IMR-90 (cell line): ENCODE measurements around the gene VAMP5. TPM values are rescaled to one million over a fixed set of nuclear protein-coding genes. Genes with fewer than 3 reads are reported as not detected.
A peak's percentile ranks its signal among the peaks of the same experiment; 100 is the strongest.

Source experiments
- ATAC-seq: fragments of 200-7000 bp; cut with Tn5 transposase; 2 replicates; pipeline ENCODE4 v1.9.1; 2020; ENCODE audit warnings: low read depth, mild to moderate bottlenecking, moderate library complexity
- BruUV-seq: library from RNA; stranded (reverse); fragments of 400-500 nt; replicated peaks from 2 replicates; lab custom pipeline; 2021; lab: Mats Ljungman, UMichigan
- CTCF ChIA-PET: fragments of 300-600 bp; formaldehyde crosslinking; extraction: SDS; loops from one replicate; lab custom pipeline; 2021; ENCODE audit warnings: antibody characterized with exemption; lab: Yijun Ruan, JAX
- POLR2A ChIA-PET: fragments of 300-600 bp; sonication (Branson Sonifier 250); formaldehyde crosslinking; loops from one replicate; lab custom pipeline; 2022; ENCODE audit warnings: antibody characterized with exemption; ENCODE audit not compliant: unreplicated experiment; lab: Charles Lee
- DNase-seq: peaks from one replicate; pipeline ENCODE4 v3.0.0; 2013
- H2AFZ ChIP-seq: replicated peaks from 2 replicates; pipeline ENCODE3; 2013; ENCODE audit warnings: low read length, mild to moderate bottlenecking; ENCODE audit not compliant: poor library complexity
- H2AK5ac ChIP-seq: 2 replicates; pipeline ENCODE4 v1.6.1; 2013; ENCODE audit warnings: low read depth, low read length, inconsistent platforms
- H2AK9ac ChIP-seq: replicated peaks from 2 replicates; pipeline ENCODE3; 2013; ENCODE audit warnings: mild to moderate bottlenecking, low read depth, low read length, moderate library complexity; ENCODE audit not compliant: poor library complexity
- H2BK120ac ChIP-seq: 2 replicates; pipeline ENCODE4 v1.6.1; 2013; ENCODE audit warnings: low read depth, low read length, inconsistent platforms
- H2BK15ac ChIP-seq: 3 replicates; pipeline ENCODE4 v1.6.1; 2013; ENCODE audit warnings: low read depth, low read length, inconsistent platforms
- H2BK20ac ChIP-seq: 2 replicates; pipeline ENCODE4 v1.6.1; 2013; ENCODE audit warnings: low read depth, mild to moderate bottlenecking, inconsistent platforms, low read length, moderate library complexity
- H2BK5ac ChIP-seq: 2 replicates; pipeline ENCODE4 v1.6.1; 2013; ENCODE audit warnings: mild to moderate bottlenecking, low read depth, low read length, inconsistent platforms; ENCODE audit not compliant: poor library complexity, severe bottlenecking
- H3K14ac ChIP-seq: replicated peaks from 2 replicates; pipeline ENCODE4 v1.6.1; 2013; ENCODE audit warnings: low read depth, low read length, inconsistent platforms
- H3K18ac ChIP-seq: 2 replicates; pipeline ENCODE4 v1.6.1; 2013; ENCODE audit warnings: low read depth, low read length, control low read depth
- H3K23ac ChIP-seq: 2 replicates; pipeline ENCODE4 v1.6.1; 2013; ENCODE audit warnings: low read depth, low read length, inconsistent platforms
- H3K27ac ChIP-seq: 2 replicates; pipeline ENCODE4 v1.5.1; 2013; ENCODE audit warnings: mild to moderate bottlenecking, control low read depth, low read length; ENCODE audit not compliant: insufficient read depth
- H3K27me3 ChIP-seq: 2 replicates; pipeline ENCODE4 v1.6.1; 2013; ENCODE audit warnings: low read length; ENCODE audit not compliant: control insufficient read depth, insufficient read depth
- H3K36me3 ChIP-seq: 2 replicates; pipeline ENCODE4 v1.6.1; 2013; ENCODE audit warnings: low read length, mixed read lengths; ENCODE audit not compliant: control insufficient read depth, insufficient read depth
- H3K4ac ChIP-seq: 2 replicates; pipeline ENCODE4 v1.6.1; 2013; ENCODE audit warnings: low read depth, low read length, inconsistent platforms
- H3K4me1 ChIP-seq: 2 replicates; pipeline ENCODE4 v1.6.1; 2013; ENCODE audit warnings: low read length, mixed read lengths; ENCODE audit not compliant: control insufficient read depth, insufficient read depth
- H3K4me2 ChIP-seq: 2 replicates; pipeline ENCODE4 v1.6.1; 2013; ENCODE audit warnings: low read depth, mild to moderate bottlenecking, control low read depth, low read length, moderate library complexity
- H3K4me3 ChIP-seq: 2 replicates; pipeline ENCODE4 v1.5.1; 2013; ENCODE audit warnings: low read depth, mild to moderate bottlenecking, control low read depth, low read length, moderate library complexity; ENCODE audit not compliant: insufficient read depth
- H3K56ac ChIP-seq: 2 replicates; pipeline ENCODE4 v1.6.1; 2013; ENCODE audit warnings: low read length, inconsistent platforms; ENCODE audit not compliant: insufficient read depth; ENCODE audit errors: extremely low read depth
- H3K79me1 ChIP-seq, 2 experiments: 2 replicates each; pipeline ENCODE4 v1.6.1; 2013; ENCODE audit warnings: low read length in 2 of 2, inconsistent platforms in 1 of 2, low read depth in 1 of 2
- H3K9ac ChIP-seq: 2 replicates; pipeline ENCODE4 v1.6.1; 2013; ENCODE audit warnings: low read depth, low read length, control low read depth
- H3K9me1 ChIP-seq: 2 replicates; pipeline ENCODE4 v1.6.1; 2013; ENCODE audit warnings: low read length, inconsistent platforms; ENCODE audit not compliant: insufficient read depth
- H3K9me3 ChIP-seq: 2 replicates; pipeline ENCODE4 v1.6.1; 2013; ENCODE audit warnings: low read length; ENCODE audit not compliant: control insufficient read depth, insufficient read depth
- H4K20me1 ChIP-seq: 2 replicates; pipeline ENCODE4 v1.6.1; 2013; ENCODE audit warnings: low read length, inconsistent platforms; ENCODE audit not compliant: insufficient read depth
- H4K5ac ChIP-seq: 2 replicates; pipeline ENCODE4 v1.6.1; 2013; ENCODE audit warnings: mild to moderate bottlenecking, low read depth, low read length, control low read depth
- H4K8ac ChIP-seq, 2 experiments: 2 replicates each; pipeline ENCODE4 v1.6.1; 2013; ENCODE audit warnings: low read depth in 2 of 2, low read length in 2 of 2, control low read depth in 1 of 2, inconsistent platforms in 1 of 2
- H4K91ac ChIP-seq: 2 replicates; pipeline ENCODE4 v1.6.1; 2013; ENCODE audit warnings: low read depth, low read length, inconsistent platforms; ENCODE audit not compliant: insufficient read depth
- BHLHE40 ChIP-seq: fragments of 150-350 bp; IDR thresholded peaks from 2 replicates; pipeline ENCODE4 v1.6.1; 2016; ENCODE audit warnings: mild to moderate bottlenecking, low read depth, low read length
- CEBPB ChIP-seq: IDR thresholded peaks from 2 replicates; pipeline ENCODE4 v1.6.1; 2012; ENCODE audit warnings: low read depth, low read length, improper control_type of control experiment
- CHD1 ChIP-seq: IDR thresholded peaks from 2 replicates; pipeline ENCODE4 v1.6.1; 2012; ENCODE audit warnings: low read depth, low read length, improper control_type of control experiment
- CTCF ChIP-seq: conservative IDR thresholded peaks from 2 replicates; pipeline ENCODE4 v1.5.1; 2012; ENCODE audit warnings: mild to moderate bottlenecking, low read depth, low read length, improper control_type of control experiment
- ELK1 ChIP-seq: fragments of 150-350 bp; IDR thresholded peaks from 2 replicates; pipeline ENCODE4 v1.6.1; 2016; ENCODE audit warnings: low read depth, mild to moderate bottlenecking, low read length, moderate library complexity, borderline replicate concordance
- FOS ChIP-seq: fragments of 150-350 bp; IDR thresholded peaks from 2 replicates; pipeline ENCODE4 v1.6.1; 2016; ENCODE audit warnings: low read depth, low read length
- MAFK ChIP-seq: IDR thresholded peaks from 2 replicates; pipeline ENCODE4 v1.6.1; 2012; ENCODE audit warnings: low read depth, low read length, improper control_type of control experiment
- MAZ ChIP-seq: IDR thresholded peaks from 2 replicates; pipeline ENCODE4 v1.6.1; 2012; ENCODE audit warnings: low read depth, mild to moderate bottlenecking, low read length, improper control_type of control experiment, moderate library complexity, borderline replicate concordance
- MXI1 ChIP-seq: IDR thresholded peaks from 2 replicates; pipeline ENCODE4 v1.6.1; 2012; ENCODE audit warnings: low read depth, mild to moderate bottlenecking, low read length, moderate library complexity, borderline replicate concordance
- POLR2A ChIP-seq: IDR thresholded peaks from 2 replicates; pipeline ENCODE4 v1.6.1; 2012; ENCODE audit warnings: mild to moderate bottlenecking, low read depth, low read length
- RAD21 ChIP-seq: IDR thresholded peaks from 2 replicates; pipeline ENCODE4 v1.6.1; 2012; ENCODE audit warnings: low read length, improper control_type of control experiment
- SMC3 ChIP-seq: fragments of 150-350 bp; IDR thresholded peaks from 2 replicates; pipeline ENCODE4 v1.6.1; 2016; ENCODE audit warnings: low read depth, mild to moderate bottlenecking, antibody characterized with exemption, low read length, moderate library complexity
- USF2 ChIP-seq: fragments of 150-350 bp; IDR thresholded peaks from 2 replicates; pipeline ENCODE4 v1.6.1; 2017; ENCODE audit warnings: mild to moderate bottlenecking, antibody characterized with exemption, low read length, low read depth
- WGBS, 2 experiments: methylation state at CpG; one replicate each; pipeline versions ENCODE4 v1.1.5 to v1.1.7; 2013; ENCODE audit warnings: missing lambda C conversion rate in 2 of 2; ENCODE audit not compliant: insufficient read length in 1 of 2; ENCODE audit errors: extremely low coverage in 2 of 2; 5-methylcytosine and 5-hydroxymethylcytosine counted together
- dilution Hi-C: fragments of 300-500 bp; cut with HindIII; formaldehyde crosslinking; loops from one replicate; pipeline ENCODE4 v1.14.3; 2018; ENCODE audit warnings: low sequenced_read_pairs; ENCODE audit not compliant: unreplicated experiment
- in situ Hi-C: fragments of 300-500 bp; cut with MboI; formaldehyde crosslinking; loops from 3 replicates; pipeline ENCODE4 v1.14.3; 2019; ENCODE audit warnings: low sequenced_read_pairs, inconsistent platforms, mixed read lengths
- intact Hi-C: fragments of 100-400 bp; cut with micrococcal nuclease; formaldehyde crosslinking; loops from 2 replicates; pipeline ENCODE4 v1.10.0; 2022
- polyA plus RNA-seq, 3 experiments: library from polyadenylated mRNA; depleted of rRNA; stranded (reverse); fragments of >200 nt; gene quantifications; 2 replicates each; pipeline ENCODE4 v1.2.3, GENCODE V29; 2012; ENCODE audit warnings: low replicate concordance in 1 of 3
- total RNA-seq: library from RNA; depleted of rRNA; stranded (reverse); fragments of >200 nt; gene quantifications from 2 replicates; pipeline ENCODE4 v1.2.3, GENCODE V29; 2012

The VAMP5 gene
- total and polyA plus RNA-seq, 2 of the 4 experiments (the other 2 are of a cell fraction): 13.8 to 103 TPM

- Histone ChIP-seq H3K4me1 (no peaks in the 10 kb centered on the region), H2AK5ac (peak within 1 kb of the TSS; percentile 88), H3K56ac (peak within 1 kb of the TSS; percentile 77), H3K4me2 (peak within 1 kb of the TSS; percentile 97), H3K4ac (peak within 1 kb of the TSS; percentile 83), H2BK5ac (peak within 1 kb of the TSS; percentile 59), H3K4me3 (peak within 1 kb of the TSS; percentile 83), H4K91ac (peak within 1 kb of the TSS; percentile 71), H3K9ac (peak within 1 kb of the TSS; percentile 89), H3K18ac (peak within 1 kb of the TSS; percentile 72), H4K20me1 (0 out of 2 replicates have a peak, but pooled peaks cover 5% of the 10 kb centered on the region), H4K8ac (peak within 1 kb of the TSS; percentile 80 to 100), H3K27ac (peak within 1 kb of the TSS; percentile 67), H2BK120ac (0 out of 2 replicates have a peak within 1 kb of the TSS, but pooled peaks have one; percentile 17), H3K14ac (peak within 1 kb of the TSS; percentile 81), H2BK15ac (peak within 1 kb of the TSS; percentile 1; the same call in 1 of the 3 replicates), H3K79me1 (peaks cover 28 to 52% of the 10 kb centered on the region in 2 experiments), H2AK9ac (peak within 1 kb of the TSS; percentile 78), H3K27me3 (no peaks in the 10 kb centered on the region), H3K9me3 (no peaks in the 10 kb centered on the region), H3K9me1 (peaks cover 11% of the 10 kb centered on the region), H3K23ac (peak within 1 kb of the TSS; percentile 61), H4K5ac (peak within 1 kb of the TSS; percentile 100), H3K36me3 (peaks cover 21% of the 10 kb centered on the region), H2AFZ (peak within 1 kb of the TSS; percentile 96), H2BK20ac (no peak within 1 kb of the TSS)
- dilution Hi-C loops (no loop called here), in situ Hi-C loops (no loop called here), intact Hi-C loops (no loop called here)
- peak; percentile 80 for ATAC-seq
- peak; percentile 79 for DNase-seq
- TSS peak; percentile 50 for BruUV-seq
- 6% methylated on average over 23 of the region's 73 CpGs; no CpG with 5 or more reads in 1 of the 2 experiments for WGBS, 2 experiments
- CTCF ChIA-PET: interaction anchor here (0.6 to 0.7 kb wide), 2 partner anchors 37 to 114 kb away, joined by 3 to 4 read pairs; no protein-coding TSS in a partner anchor
- POLR2A ChIA-PET: interaction anchor here (0.7 to 1.0 kb wide), 4 partner anchors 11 to 284 kb away, joined by 3 to 6 read pairs (median 4); partner anchors contain the start of genes TGOLN2 and VAMP8
- TF ChIP-seq BHLHE40 (no peak), CEBPB (no peak), RAD21 (no peak), SMC3 (no peak), CTCF (no peak), FOS (no peak), ELK1 (no peak), MAFK (no peak), USF2 (0 out of 2 replicates have a peak, but pooled peaks have one; percentile 5), MXI1 (0 out of 2 replicates have a peak, but pooled peaks have one; percentile 22), MAZ (peak; percentile 70; the same call in 1 of the 2 replicates), POLR2A (peak; percentile 84), CHD1 (no peak)
Observed at GRCh38 chr2:85611705-85612587, 27.7 kb downstream of the VAMP5 start, which contains the start of gene C2orf68. Gene C2orf68 (minus strand): TSS chr2:85612066. CDS start chr2:85611984, 82 bp downstream.
